ENCODE measurements around the gene ABHD14A.

- TF ChIP-seq POLR2A (IDR thresholded peaks at IDR 0.05; ENCODE audit: insufficient read depth in 1 of 2, low read depth in 2 of 2, low read length in 2 of 2) = no peak
- no peak for TF ChIP-seq EP300 (IDR thresholded peaks at IDR 0.05; ENCODE audit: low read depth in 2 of 2, low read length in 2 of 2)
- no peak for TF ChIP-seq EP300 (CRISPR knock-in tag; IDR thresholded peaks at IDR 0.05; ENCODE audit: borderline replicate concordance)
- TF ChIP-seq ZNF879 (CRISPR knock-in tag; IDR thresholded peaks at IDR 0.05) = no peak
These were observed 49.2 kb downstream of the ABHD14A start for GRCh38 chr3:52023860-52024764.

All from HepG2 (cell line).